Right atrium auricular region (tissue), 2 donors: ENCODE measurements around the gene PAGR1. TPM values are rescaled to one million over a fixed set of nuclear protein-coding genes. Genes with fewer than 3 reads are reported as not detected.

Source experiments
- DNase-seq: peaks from one replicate; pipeline ENCODE4 v3.0.0-alpha.2; 2019; ENCODE audit warnings: low spot score
- H3K27ac ChIP-seq, 2 donors: fragments of 200-600 bp; sonication (generic); 1 replicate in 1 of 2; 2 replicates in 1 of 2; pipeline ENCODE4 v1.5.1; 2016 to 2019
- H3K27me3 ChIP-seq, 2 donors: fragments of 200-600 bp; sonication (generic); one replicate each; pipeline versions ENCODE4 v1.5.1 to v1.6.0; 2017 to 2019
- H3K36me3 ChIP-seq: fragments of 200-600 bp; sonication (generic); one replicate; pipeline ENCODE4 v1.5.1; 2016
- H3K4me1 ChIP-seq, 2 donors: fragments of 200-600 bp; sonication (generic); one replicate each; pipeline versions ENCODE4 v1.5.1 to v1.6.0; 2017 to 2019
- H3K4me3 ChIP-seq, 2 donors: fragments of 200-600 bp; sonication (generic); 1 replicate in 1 of 2; 2 replicates in 1 of 2; pipeline ENCODE4 v1.5.1; 2017 to 2019; ENCODE audit warnings: mild to moderate bottlenecking in 1 of 2, moderate library complexity in 1 of 2
- H3K9me3 ChIP-seq, 2 donors: fragments of 200-600 bp; sonication (generic); one replicate each; pipeline ENCODE4 v1.5.1; 2019
- total RNA-seq, 2 donors: library from RNA; depleted of rRNA; stranded (reverse); fragments of >200 nt; gene quantifications; one replicate each; pipeline ENCODE4 v1.1.0, GENCODE V29; 2016
- TF ChIP-seq, protein P1 (sequence below), 2 donors: fragments of 200-600 bp; sonication (generic); IDR thresholded peaks; one replicate each; pipeline ENCODE4 v1.5.1; 2019; ENCODE audit warnings: antibody characterized with exemption in 2 of 2

Gene PAGR1
- total RNA-seq, 2 donors from 2014 or later: 23.5 to 27.3 TPM

DNA sequence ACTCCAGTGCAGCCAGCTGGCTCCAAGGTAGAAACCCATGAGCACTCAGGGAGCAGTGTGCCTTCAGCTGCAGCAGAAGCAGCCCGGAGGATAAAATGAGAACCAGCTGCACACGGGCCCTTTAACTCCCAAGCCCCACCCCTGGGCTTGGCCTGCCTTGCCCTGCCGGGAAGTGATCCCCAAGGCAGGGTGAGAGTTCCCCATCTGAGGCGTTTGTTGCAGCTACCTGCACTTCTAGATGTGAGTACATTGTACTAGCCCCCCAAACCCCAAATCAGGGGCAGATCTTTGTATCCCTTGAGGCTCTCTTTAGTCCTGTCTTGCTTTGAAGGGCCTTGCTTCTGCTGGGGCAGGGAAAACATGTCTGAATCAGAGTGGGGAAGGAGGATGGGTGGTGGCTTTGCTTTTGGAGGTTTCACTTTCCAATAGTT, 4.3 kb downstream of the PAGR1 start, which contains the start of gene MVP:
Gene MVP (plus strand): TSS at position 192 of the 431 bp plus-strand sequence. CDS start 10,088 bp downstream, outside the sequence.
- peaks cover 10% of the 10 kb centered on the region for H3K36me3 ChIP-seq
- peaks cover 0 to 75% of the 10 kb centered on the region in 2 donors for H3K4me1 ChIP-seq
- no peaks in the 10 kb centered on the region for H3K27me3 ChIP-seq
- peak within 1 kb of the TSS; percentile 66 to 74 for H3K4me3 ChIP-seq
- H3K27ac ChIP-seq: peak within 1 kb of the TSS; percentile 81 to 84
- TF ChIP-seq, protein P1, sequence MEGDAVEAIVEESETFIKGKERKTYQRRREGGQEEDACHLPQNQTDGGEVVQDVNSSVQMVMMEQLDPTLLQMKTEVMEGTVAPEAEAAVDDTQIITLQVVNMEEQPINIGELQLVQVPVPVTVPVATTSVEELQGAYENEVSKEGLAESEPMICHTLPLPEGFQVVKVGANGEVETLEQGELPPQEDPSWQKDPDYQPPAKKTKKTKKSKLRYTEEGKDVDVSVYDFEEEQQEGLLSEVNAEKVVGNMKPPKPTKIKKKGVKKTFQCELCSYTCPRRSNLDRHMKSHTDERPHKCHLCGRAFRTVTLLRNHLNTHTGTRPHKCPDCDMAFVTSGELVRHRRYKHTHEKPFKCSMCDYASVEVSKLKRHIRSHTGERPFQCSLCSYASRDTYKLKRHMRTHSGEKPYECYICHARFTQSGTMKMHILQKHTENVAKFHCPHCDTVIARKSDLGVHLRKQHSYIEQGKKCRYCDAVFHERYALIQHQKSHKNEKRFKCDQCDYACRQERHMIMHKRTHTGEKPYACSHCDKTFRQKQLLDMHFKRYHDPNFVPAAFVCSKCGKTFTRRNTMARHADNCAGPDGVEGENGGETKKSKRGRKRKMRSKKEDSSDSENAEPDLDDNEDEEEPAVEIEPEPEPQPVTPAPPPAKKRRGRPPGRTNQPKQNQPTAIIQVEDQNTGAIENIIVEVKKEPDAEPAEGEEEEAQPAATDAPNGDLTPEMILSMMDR (IDR thresholded peaks at IDR 0.05): no peak
- peak; percentile 82 for DNase-seq
- H3K9me3 ChIP-seq: no peaks in the 10 kb centered on the region

DNA sequence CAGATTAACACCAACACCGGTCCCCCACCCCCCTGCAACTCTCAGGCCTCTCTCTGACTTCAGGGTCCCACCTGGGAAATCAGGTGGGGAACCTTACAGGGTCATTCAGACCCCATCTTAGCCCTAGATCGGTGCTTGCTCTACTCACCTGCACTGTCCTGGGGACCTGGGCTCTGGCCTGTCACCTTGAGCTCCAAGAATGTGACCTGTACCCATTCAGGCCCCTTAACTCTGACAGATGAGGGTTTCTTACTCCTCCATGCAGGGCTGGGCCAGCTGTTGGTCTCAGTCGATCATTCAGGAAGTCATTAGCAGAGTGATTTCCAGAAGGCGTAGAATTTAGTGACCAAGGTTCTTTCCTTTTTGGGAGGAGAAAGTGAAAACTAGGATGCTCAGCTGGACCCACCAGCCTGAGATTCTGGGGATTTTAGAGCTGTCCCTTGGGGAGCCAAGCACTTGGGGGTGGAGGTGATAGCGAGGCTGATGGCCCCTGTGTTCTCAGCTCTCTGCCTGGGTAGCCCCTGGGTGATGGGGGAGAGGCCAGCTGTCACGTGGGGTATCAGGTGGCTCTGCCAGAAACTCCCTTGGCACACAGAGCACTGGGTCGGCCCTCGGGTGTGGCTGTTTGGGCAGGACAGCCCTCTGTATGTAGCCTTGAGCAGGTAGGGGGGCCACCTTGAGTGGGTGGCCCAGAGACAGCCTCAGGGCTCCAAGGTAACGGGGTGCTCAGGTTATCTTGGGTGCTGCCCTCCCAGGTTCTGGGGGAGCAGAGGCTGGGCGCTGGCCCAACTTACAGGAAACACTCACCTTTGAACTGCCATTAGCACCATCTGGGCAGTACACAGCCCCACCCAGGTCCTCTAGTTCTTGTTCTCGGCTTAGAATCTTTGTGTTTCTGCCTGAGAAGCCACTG, 5.0 kb downstream of the PAGR1 start:
- no peaks in the 10 kb centered on the region for H3K9me3 ChIP-seq
- TF ChIP-seq, protein P1 (IDR thresholded peaks at IDR 0.05): no peak
- H3K4me1 ChIP-seq: peaks cover 0 to 81% of the 10 kb centered on the region in 2 donors
- H3K4me3 ChIP-seq: peak overlapping the region; percentile 66 to 74
- no peaks in the 10 kb centered on the region for H3K27me3 ChIP-seq
- H3K36me3 ChIP-seq: peaks cover 10% of the 10 kb centered on the region
- peak overlapping the region; percentile 81 to 84 for H3K27ac ChIP-seq
- no peak for DNase-seq

DNA sequence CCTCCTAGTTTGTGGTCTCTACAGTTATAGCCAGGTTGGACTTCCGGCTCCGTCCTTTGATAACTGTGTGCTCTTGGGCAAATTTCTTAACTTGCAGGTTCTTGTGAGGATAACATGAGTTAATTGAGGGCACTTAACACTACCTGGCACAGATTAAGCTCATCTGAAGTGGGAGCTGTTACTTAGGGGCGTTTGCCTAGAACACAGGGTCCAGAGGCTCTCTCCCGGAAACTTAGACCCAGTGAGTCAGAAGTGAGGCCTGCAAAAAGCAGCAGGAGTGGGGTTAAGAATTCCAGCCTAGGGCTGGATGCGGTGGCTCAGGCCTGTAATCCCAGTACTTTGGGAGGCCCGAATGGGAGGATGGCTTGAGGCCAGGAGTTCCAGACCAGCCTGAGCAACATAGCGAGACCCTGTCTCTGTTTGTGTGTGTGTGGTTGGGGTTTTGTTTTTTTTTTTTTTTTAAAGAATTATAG, 5.7 kb downstream of the PAGR1 start:
- TF ChIP-seq, protein P1 (IDR thresholded peaks at IDR 0.05): no peak
- no peaks in the 10 kb centered on the region for H3K27me3 ChIP-seq
- H3K36me3 ChIP-seq: peaks cover 10% of the 10 kb centered on the region
- DNase-seq: no peak
- peaks cover 0 to 80% of the 10 kb centered on the region in 2 donors for H3K4me1 ChIP-seq
- H3K4me3 ChIP-seq: peak overlapping the region; percentile 66 to 74
- H3K27ac ChIP-seq: peak overlapping the region; percentile 81 to 84
- H3K9me3 ChIP-seq: no peaks in the 10 kb centered on the region

DNA sequence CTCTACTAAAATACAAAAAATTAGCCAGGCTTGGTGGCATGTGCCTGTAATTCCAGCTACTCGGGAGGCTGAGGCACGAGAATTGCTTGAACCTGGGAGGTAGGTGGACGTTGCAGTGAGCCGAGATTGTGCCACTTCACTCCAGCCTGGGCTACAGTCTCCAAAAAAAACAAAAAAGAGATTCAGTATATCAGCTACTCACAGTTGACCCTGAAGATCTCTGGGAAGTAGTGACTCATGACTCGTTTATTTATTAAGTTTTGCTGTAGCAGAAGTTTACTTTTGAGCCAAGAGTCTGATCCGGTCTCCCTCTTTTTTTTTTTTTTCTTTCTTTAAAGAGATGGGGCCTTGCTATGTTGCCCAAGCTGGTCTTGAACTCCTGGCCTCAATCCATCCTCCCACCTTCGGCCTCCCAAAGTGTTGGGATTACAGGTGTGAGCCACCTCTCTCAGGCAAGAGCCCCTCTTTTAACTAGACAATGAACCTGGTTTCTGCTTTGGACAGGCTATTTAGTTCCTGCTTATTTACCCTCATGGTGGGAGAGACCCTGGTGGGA, 8.7 kb downstream of the PAGR1 start:
- peak overlapping the region; percentile 81 to 82 for H3K27ac ChIP-seq
- no peak overlapping the region for H3K4me3 ChIP-seq
- no peaks in the 10 kb centered on the region for H3K27me3 ChIP-seq
- TF ChIP-seq, protein P1 (IDR thresholded peaks at IDR 0.05): no peak
- H3K4me1 ChIP-seq: peaks cover 0 to 62% of the 10 kb centered on the region in 2 donors
- no peak for DNase-seq
- no peaks in the 10 kb centered on the region for H3K9me3 ChIP-seq
- H3K36me3 ChIP-seq: no peaks in the 10 kb centered on the region

DNA sequence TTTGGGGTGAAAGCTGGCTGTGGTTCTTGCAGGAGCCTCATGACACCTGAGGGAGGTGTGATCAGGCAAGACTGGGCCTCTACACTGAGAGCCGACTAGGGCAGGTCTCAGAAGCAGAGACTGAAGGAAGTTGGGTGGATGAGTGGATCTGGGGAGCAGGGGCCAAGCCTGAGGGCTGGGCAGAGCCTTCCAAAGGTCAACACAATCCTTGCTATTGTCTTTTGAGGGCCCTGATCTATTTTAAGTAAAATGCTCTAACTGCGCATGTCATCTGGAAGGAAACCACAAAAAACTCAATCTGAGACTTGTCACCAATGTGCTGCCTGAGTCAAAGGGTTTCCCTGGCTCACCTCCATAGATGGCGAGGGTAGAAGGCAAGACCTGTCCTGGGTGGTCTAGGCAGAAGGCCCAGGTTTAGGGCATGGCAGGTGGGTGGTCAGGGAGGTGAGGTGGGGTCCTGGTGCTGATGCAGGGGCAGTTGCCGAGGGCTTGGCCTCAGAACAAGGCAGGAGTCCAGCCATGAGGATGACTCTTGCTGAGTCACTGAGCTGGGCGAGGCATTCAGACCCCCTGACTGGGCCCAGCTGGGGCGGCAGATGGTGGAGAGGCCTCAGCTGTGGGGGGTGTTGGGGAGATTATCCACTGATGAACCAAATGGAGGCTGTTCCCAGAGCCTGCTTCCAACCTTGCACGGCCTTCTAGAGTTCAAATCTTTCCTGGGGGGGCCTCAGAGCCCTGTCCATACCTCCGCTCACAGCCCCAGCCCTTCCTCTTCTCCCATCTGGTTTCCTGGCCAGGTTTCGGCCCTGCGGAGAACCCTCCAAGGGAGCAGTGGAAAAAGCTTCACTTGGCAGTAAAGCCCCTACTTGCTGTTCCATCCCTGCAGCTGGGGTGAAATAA, 9.4 kb downstream of the PAGR1 start:
- peak; percentile 81 for DNase-seq
- TF ChIP-seq, protein P1 (IDR thresholded peaks at IDR 0.05): no peak
- Histone ChIP-seq H3K4me1 (peaks cover 0 to 55% of the 10 kb centered on the region in 2 donors), H3K36me3 (no peaks in the 10 kb centered on the region), H3K27ac (peak overlapping the region; percentile 81 to 82), H3K9me3 (no peaks in the 10 kb centered on the region), H3K4me3 (no peak overlapping the region), H3K27me3 (no peaks in the 10 kb centered on the region)
